SK-N-MC (cell line): ENCODE measurements around the gene ANKRD13B.
A peak's percentile ranks its signal among the peaks of the same experiment; 100 is the strongest.

Experiments
- DNase-seq: peaks from one replicate; pipeline ENCODE4 v3.0.0-alpha.2; 2011; ENCODE audit warnings: low read depth, low spot score
- H3K27ac ChIP-seq: fragments of 200-600 bp; sonication (generic); 2 replicates; pipeline ENCODE4 v1.5.1; 2016; ENCODE audit warnings: mixed run types
- H3K36me3 ChIP-seq: fragments of 200-600 bp; sonication (generic); 2 replicates; pipeline ENCODE4 v1.6.1; 2017; ENCODE audit warnings: antibody characterized with exemption, low read length, mixed read lengths; ENCODE audit not compliant: insufficient read depth
- H3K4me3 ChIP-seq: fragments of 200-600 bp; sonication (generic); 2 replicates; pipeline ENCODE4 v1.5.1; 2016
- H3K9ac ChIP-seq: fragments of 200-600 bp; sonication (generic); 2 replicates; pipeline ENCODE4 v1.8.0; 2017; ENCODE audit warnings: mixed run types, mixed read lengths; ENCODE audit not compliant: insufficient read length
- H3K9me3 ChIP-seq: fragments of 200-600 bp; sonication (generic); 2 replicates; pipeline ENCODE4 v1.6.1; 2017; ENCODE audit warnings: low read depth, mild to moderate bottlenecking, antibody characterized with exemption, low read length, moderate library complexity, mixed read lengths
- EZH2 ChIP-seq: fragments of 200-600 bp; sonication (generic); IDR thresholded peaks from one replicate; pipeline ENCODE4 v1.6.1; 2017; ENCODE audit warnings: antibody characterized with exemption
- FOXP2 ChIP-seq: optimal IDR thresholded peaks from 2 replicates; pipeline ENCODE3; 2011; ENCODE audit warnings: mild to moderate bottlenecking, moderate library complexity; ENCODE audit not compliant: insufficient read depth; ENCODE audit errors: extremely low read length, control extremely low read depth
- POLR2AphosphoS5 ChIP-seq: IDR thresholded peaks from 2 replicates; pipeline ENCODE4 v1.6.1; 2012; ENCODE audit warnings: mild to moderate bottlenecking, low read depth, low read length, borderline replicate concordance

Gene ANKRD13B

DNA sequence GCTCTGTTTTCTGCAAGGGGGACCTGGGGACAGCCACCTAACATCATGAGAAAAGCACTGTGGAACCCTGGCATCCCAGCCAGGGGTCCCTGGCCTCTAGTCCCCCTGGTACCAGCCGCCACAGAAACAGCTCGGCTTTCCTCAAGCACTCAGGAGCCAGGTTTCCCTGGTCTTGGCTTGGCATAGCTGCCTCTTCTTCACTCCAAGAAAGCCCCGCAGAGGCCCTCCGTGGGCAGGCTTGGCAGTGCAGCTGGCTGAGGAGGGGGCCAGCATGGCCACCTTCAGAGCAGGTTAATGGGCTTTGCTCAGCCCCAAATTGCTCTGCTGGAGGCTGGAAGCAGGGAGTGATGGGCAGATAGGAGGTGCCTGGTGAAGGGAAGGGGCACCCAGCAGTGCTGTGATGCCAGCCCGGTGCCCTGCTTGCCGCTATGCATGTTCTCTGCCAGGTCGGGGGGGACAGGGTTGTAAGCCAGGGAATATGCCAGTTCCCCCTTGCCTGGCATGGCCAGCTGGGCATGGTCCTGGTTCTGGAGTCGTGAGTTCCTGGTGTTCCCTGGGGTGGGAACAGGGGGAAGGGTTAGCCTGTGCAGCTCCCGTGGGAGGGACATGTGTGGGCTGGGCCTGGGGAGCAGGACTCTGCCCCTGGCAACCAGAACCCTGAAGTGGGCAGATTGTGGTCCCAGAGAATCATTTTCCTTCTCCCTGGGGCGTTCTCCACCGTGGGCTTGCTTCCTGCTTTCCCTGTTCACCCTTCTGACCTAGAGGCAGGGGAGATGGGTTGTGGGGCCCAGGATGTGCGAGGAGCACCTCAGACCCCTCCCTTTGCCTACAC lies 3.2 kb downstream of the ANKRD13B start:
- no peak overlapping the region for H3K9ac ChIP-seq
- H3K27ac ChIP-seq: no peak overlapping the region
- no peaks in the 10 kb centered on the region for H3K36me3 ChIP-seq
- TF ChIP-seq EZH2 (no peak), POLR2AphosphoS5 (no peak), FOXP2 (no peak)
- DNase-seq: no peak
- H3K4me3 ChIP-seq: no peak overlapping the region
- no peaks in the 10 kb centered on the region for H3K9me3 ChIP-seq

- Histone ChIP-seq H3K36me3 (no peaks in the 10 kb centered on the region), H3K27ac (0 out of 2 replicates have a peak overlapping the region, but pooled peaks have one; percentile 54), H3K9ac (no peak overlapping the region), H3K9me3 (no peaks in the 10 kb centered on the region), H3K4me3 (no peak overlapping the region)
- no peak for DNase-seq
- TF ChIP-seq POLR2AphosphoS5 (no peak), EZH2 (no peak), FOXP2 (no peak)
Measured at GRCh38 chr17:29596811-29597210, 3.9 kb downstream of the ANKRD13B start.

DNA sequence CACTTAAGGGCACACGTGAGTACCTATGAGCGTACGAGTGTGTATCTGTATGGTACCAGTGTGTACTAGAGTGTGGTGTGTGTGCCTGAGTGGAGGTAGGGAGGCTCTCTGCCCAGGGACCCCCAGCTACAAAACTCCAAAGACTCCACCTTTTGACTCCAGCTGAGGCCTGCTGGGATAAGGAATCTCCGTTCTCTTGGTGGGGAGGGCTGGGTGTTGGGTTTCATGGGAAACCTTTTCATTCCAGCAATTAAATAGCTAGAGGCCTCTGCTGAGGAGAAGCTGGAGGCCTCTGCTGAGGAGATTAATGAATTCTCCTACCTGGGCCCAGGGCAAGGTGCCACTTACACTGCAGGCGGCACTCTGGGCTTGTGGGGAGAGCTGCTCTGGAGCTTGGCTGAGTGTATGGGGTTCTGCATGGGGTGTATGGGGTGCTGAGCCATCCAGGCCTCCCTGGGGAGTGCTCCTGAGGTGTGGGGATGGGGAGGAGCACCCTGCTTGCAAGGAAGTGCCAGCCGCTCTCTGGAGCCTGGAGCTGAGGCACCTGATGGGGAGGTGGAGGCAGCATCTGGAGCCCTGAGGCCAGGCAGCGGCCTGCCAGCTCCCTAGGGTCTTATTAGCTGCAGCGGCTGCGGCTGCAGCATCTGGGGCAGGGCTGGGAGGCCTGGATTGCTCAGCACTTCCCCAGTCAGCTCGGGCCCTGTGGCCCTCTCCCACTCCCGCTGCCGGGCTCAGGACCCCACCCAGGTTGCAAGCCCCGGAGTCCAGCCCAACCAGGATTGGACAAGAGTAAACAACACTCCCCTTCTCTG lies 4.6 kb downstream of the ANKRD13B start:
- DNase-seq: no peak
- no peak overlapping the region for H3K9ac ChIP-seq
- 0 out of 2 replicates have a peak overlapping the region, but pooled peaks have one; percentile 54 for H3K27ac ChIP-seq
- H3K4me3 ChIP-seq: peak overlapping the region; percentile 36
- no peaks in the 10 kb centered on the region for H3K9me3 ChIP-seq
- TF ChIP-seq FOXP2 (no peak), EZH2 (no peak), POLR2AphosphoS5 (no peak)
- no peaks in the 10 kb centered on the region for H3K36me3 ChIP-seq

DNA sequence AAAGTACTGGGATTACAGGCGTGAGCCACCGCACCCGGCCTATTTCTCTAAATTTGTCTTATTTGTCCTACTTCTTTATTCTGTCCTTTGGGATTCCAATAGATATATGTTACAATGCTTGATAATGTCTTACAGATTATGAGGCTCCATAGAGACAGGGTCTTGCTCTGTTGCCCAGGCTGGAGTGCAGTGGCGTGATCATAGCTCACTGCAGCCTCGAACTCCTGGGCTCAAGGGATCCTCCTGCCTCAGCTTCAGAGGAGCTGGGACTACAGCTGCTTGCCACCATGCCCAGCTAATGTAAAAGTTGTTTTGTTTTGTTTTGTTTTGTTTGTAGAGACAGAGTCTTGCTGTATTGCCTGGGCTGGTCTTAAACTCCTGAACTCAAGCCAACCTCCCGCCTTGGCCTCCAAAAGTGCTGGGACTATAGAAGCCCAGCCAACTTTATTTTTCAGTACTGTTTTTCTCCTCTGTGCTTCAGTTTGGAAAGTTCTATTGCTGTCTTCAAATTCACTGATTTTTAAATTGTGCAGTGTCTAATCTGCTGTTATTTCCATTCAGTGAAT lies 10.3 kb downstream of the ANKRD13B start:
- H3K9ac ChIP-seq: no peak overlapping the region
- TF ChIP-seq FOXP2 (no peak), EZH2 (no peak)

GRCh38 chr17:29607557-29608195 lies 14.7 kb downstream of the ANKRD13B start:
- DNase-seq: no peak
- Histone ChIP-seq H3K9me3 (no peaks in the 10 kb centered on the region), H3K4me3 (no peak overlapping the region), H3K36me3 (no peaks in the 10 kb centered on the region; the same call in 1 of the 2 replicates), H3K27ac (no peak overlapping the region), H3K9ac (no peak overlapping the region)
- TF ChIP-seq EZH2: no peak

More for the DNA sequence above, 10.3 kb downstream of the ANKRD13B start:
- DNase-seq: no peak
- Histone ChIP-seq H3K27ac (no peak overlapping the region), H3K4me3 (no peak overlapping the region), H3K36me3 (no peaks in the 10 kb centered on the region), H3K9me3 (no peaks in the 10 kb centered on the region)

GRCh38 chr17:29608986-29609385 lies 16.1 kb downstream of the ANKRD13B start:
- Histone ChIP-seq H3K9me3 (no peaks in the 10 kb centered on the region), H3K36me3 (no peaks in the 10 kb centered on the region; the same call in 1 of the 2 replicates), H3K27ac (no peak overlapping the region), H3K9ac (no peak overlapping the region), H3K4me3 (no peak overlapping the region)
- DNase-seq: no peak
- TF ChIP-seq POLR2AphosphoS5 (no peak), FOXP2 (no peak), EZH2 (no peak)

- no peaks in the 10 kb centered on the region for H3K9me3 ChIP-seq
- no peak overlapping the region for H3K4me3 ChIP-seq
- no peaks in the 10 kb centered on the region; the same call in 1 of the 2 replicates for H3K36me3 ChIP-seq
- H3K9ac ChIP-seq: no peak overlapping the region
- TF ChIP-seq POLR2AphosphoS5: no peak
- TF ChIP-seq EZH2: no peak
- no peak for TF ChIP-seq FOXP2
- DNase-seq: no peak
- no peak overlapping the region for H3K27ac ChIP-seq
Measured at GRCh38 chr17:29610395-29610794, 17.5 kb downstream of the ANKRD13B start.
